Measurements from ENCODE around the gene HJV.

The HJV gene

GRCh38 chr1:146039844-146040194 lies 18.3 kb upstream of the HJV start:
- TF ChIP-seq, protein P1, sequence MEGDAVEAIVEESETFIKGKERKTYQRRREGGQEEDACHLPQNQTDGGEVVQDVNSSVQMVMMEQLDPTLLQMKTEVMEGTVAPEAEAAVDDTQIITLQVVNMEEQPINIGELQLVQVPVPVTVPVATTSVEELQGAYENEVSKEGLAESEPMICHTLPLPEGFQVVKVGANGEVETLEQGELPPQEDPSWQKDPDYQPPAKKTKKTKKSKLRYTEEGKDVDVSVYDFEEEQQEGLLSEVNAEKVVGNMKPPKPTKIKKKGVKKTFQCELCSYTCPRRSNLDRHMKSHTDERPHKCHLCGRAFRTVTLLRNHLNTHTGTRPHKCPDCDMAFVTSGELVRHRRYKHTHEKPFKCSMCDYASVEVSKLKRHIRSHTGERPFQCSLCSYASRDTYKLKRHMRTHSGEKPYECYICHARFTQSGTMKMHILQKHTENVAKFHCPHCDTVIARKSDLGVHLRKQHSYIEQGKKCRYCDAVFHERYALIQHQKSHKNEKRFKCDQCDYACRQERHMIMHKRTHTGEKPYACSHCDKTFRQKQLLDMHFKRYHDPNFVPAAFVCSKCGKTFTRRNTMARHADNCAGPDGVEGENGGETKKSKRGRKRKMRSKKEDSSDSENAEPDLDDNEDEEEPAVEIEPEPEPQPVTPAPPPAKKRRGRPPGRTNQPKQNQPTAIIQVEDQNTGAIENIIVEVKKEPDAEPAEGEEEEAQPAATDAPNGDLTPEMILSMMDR (IDR thresholded peaks at IDR 0.05; ENCODE audit: borderline replicate concordance, control extremely low read depth, extremely low read depth, insufficient read depth, missing control alignments), result no peak
- in situ Hi-C loops (cut with MboI; ENCODE audit: low sequenced_read_pairs, unreplicated experiment), result no loop called here
- no peak for DNase-seq (ENCODE audit: low spot score)

DNA sequence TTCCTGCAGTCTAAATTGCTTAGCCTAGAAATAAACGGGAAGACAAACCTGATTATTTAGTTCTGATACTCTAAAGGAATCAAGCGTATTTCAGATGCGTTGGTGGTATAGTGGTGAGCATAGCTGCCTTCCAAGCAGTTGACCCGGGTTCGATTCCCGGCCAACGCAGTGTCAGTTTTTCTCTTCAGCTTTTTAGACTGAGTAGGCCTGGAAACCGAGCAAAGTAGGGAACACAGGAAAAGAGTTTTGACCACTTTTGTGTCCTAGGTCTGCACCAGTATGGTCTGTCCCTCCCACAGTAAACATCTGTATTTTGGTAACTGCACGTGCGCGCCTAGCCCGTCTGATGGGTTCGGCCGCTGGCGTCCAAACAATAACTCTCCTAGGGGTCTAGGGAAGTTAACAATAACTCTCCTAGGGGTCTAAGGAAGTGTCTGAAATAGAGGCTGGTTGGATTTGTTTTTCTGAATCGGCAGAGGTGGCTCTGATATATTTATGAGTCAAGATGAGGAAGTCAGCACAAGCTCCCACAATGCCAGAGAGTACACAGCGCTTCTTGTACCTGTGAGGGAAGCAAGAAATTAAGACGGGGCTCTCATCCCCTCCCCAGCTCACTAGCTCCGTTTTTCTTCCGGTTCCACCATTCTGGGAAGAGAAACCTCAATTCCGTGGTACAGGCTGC lies 15.6 kb upstream of the HJV start:
- TF ChIP-seq, protein P1 (IDR thresholded peaks at IDR 0.05; ENCODE audit: borderline replicate concordance, control extremely low read depth, extremely low read depth, insufficient read depth, missing control alignments), result no peak
- in situ Hi-C loops (cut with MboI; ENCODE audit: low sequenced_read_pairs, unreplicated experiment), result no loop called here
- peak; percentile 56 for DNase-seq (ENCODE audit: low spot score)

DNA sequence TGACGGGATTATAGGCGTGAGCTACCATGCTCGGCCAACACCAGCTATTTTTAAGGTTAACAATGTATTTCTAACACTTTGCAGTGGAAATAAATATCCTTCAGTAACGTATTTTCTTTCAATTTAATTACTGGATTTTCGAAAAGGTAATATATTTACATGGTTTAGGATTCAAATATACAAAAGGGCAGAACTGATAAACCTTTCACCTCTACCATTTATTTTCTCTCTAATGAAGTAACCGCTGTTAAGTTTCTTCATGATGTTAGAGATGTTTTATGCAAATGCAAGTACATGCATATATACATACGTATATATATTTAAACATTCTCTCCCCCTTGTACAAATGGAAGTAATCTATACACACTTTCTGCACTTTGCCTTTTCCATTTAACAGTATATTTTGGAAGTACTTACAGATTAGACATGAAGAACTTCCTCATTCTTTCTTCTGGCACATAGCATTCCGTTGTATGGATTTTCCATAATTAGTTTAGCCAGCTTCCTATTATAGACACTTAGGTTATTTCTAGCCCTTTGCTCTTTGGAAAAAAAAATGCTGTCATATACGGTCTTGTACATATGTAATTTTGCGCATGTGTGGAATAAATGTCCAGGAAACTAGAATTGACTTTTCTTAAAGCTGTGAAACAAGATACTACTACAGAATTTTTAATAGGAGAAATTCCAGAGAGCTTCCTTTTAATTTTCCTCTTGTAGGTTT lies 14.9 kb upstream of the HJV start:
- in situ Hi-C loops (cut with MboI; ENCODE audit: low sequenced_read_pairs, unreplicated experiment), result no loop called here
- no peak for DNase-seq (ENCODE audit: low spot score)
- TF ChIP-seq, protein P1 (IDR thresholded peaks at IDR 0.05; ENCODE audit: borderline replicate concordance, control extremely low read depth, extremely low read depth, insufficient read depth, missing control alignments), result no peak

DNA sequence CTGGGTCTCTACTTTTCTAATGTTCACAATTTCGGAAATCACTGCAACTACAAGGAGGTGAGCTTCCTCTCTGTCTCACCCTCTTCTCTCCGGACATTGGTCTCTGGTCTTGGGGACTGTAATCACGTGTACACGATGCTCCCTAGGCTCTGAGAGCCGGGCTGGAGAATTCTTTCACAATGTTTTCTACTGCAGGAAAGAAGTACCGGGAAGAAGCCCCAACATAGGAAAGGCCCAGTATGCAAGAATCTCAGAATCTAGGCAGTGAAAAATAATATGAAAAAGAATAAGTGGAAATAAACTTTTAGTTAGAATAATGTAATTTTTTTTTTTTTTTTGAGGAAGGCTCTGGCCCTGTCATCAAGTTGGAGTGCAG lies 13.5 kb upstream of the HJV start:
- in situ Hi-C loops (cut with MboI; ENCODE audit: low sequenced_read_pairs, unreplicated experiment), result no loop called here
- no peak for DNase-seq (ENCODE audit: low spot score)
- TF ChIP-seq, protein P1 (IDR thresholded peaks at IDR 0.05; ENCODE audit: borderline replicate concordance, control extremely low read depth, extremely low read depth, insufficient read depth, missing control alignments), result no peak

- peak; percentile 42 for DNase-seq (ENCODE audit: low spot score)
- TF ChIP-seq, protein P1 (IDR thresholded peaks at IDR 0.05; ENCODE audit: borderline replicate concordance, control extremely low read depth, extremely low read depth, insufficient read depth, missing control alignments), result peak; percentile 52
- in situ Hi-C loops (cut with MboI; ENCODE audit: low sequenced_read_pairs, unreplicated experiment), result no loop called here
Measured at GRCh38 chr1:146032631-146033219, 11.2 kb upstream of the HJV start.

DNA sequence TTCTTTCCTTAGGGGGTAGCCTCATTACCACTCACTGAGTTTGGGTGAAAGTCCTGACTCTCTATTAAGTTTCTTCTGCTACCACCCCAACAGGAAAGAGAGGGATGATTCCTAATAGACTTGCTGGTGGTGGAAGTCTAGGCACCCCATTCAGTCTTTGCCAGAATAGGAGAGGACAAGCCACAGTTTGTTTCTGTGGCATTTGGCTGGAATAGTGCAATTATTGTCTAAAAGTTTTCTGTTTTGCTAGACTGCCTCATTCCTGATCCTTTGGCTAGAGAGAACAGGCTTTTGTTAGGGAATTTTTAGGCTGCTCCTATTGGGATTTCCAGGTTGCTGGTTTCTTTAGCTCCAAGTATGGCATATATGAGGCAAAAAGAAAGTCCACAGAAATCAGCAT lies 9.9 kb upstream of the HJV start:
- TF ChIP-seq, protein P1 (IDR thresholded peaks at IDR 0.05; ENCODE audit: borderline replicate concordance, control extremely low read depth, extremely low read depth, insufficient read depth, missing control alignments), result no peak
- in situ Hi-C loops (cut with MboI; ENCODE audit: low sequenced_read_pairs, unreplicated experiment), result no loop called here
- no peak for DNase-seq (ENCODE audit: low spot score)

Measured in GM13976 (cell line).